Measurements from ENCODE around the gene AVPR2.

Gene AVPR2

DNA sequence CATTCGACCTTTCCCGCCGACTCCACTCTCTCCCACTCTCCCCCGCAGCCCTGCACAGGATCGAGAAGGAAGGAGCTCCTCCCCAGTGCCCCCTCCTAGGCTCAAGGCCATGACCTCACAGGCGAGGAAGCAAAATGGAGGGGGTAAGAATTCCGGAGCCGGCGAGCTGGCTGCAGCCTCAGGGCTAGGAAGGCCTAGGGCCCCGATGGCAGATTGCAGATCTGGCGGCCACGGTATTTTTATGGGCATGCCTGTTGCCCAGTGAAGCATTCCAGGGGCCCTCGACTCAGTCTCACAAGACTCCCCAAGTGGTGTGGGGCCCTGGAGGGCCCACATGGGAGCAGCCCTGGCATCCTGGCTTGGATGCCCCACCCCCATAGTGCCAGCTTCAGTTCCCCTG lies 17.6 kb upstream of the AVPR2 start:
- no peak for DNase-seq

DNA sequence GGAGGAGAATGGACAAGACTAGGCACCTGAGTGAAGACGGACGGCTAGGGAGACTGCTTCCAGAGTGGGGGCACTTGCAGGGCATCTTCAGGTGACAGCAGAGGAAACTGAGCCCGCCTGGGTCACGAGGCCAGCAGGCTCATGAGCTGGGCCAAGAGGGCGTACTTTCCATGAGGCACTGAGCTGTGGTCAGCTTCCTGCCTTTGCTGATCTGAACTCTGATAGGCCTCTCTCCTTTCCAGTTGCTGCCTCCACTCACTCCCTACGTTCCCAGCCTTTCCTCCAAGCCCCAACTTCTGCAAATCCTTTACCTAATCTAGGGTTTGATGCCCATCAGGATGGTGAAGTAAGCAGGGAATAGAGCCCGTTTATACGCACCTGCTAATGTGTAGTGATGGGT lies 17.1 kb upstream of the AVPR2 start:
- no peak for DNase-seq

DNA sequence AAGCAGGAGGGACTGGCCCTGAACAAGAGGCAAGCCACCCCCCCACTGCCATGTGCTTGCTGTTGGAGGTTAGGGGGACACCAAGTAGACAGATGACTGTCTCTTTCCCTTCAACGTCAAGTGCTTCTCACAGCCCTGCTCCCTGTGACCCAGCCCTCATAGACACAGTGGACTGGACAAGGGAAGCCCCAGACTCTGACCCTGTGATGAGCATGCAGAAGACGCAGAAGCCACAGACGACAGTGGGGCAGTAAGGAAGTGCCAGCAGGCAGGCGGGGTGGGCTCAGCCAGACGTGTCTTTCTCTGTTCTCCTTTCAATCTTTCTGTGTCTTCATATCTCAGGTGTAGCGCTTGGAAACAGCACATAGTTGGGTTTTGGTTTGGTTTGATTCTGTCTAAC lies 16.1 kb upstream of the AVPR2 start:
- DNase-seq = no peak

DNA sequence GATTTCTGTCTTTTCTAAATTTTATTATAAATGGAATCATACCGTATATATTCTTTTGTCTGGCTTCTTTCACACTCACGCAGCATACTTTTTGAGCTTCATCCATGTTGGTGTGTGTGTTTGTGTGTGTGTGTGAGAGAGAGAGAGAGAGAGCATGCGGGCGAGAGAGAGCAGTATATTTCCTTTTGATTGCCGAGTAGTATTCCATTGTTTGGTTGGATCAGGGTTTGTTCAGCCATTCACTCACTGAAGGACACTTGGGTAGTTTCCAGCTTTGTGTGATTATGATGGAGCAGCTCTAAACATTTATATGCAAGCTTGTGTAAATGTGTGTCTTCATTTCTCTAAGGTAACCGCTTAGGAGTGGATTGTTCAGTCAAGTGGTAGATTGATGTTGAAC lies 15.3 kb upstream of the AVPR2 start:
- no peak for DNase-seq

DNA sequence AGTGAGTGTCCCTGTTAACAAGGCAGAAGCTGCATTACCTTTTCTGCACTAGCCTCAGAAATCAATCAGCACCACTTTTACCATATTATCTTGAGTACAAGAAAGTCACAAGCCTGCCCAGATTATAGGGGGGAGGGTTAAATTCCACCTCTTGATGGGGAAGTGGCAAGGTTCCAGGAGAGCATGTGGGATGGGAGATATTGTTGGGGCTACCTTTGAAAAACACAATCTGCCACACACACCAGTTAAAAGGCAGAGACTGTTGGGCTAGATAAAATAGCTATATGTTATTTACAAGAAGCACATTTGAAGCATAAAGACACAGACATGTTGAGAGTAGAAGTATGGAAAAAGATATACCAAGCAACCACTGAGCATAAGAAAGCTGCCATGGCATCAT lies 6.6 kb upstream of the AVPR2 start:
- DNase-seq = no peak

DNA sequence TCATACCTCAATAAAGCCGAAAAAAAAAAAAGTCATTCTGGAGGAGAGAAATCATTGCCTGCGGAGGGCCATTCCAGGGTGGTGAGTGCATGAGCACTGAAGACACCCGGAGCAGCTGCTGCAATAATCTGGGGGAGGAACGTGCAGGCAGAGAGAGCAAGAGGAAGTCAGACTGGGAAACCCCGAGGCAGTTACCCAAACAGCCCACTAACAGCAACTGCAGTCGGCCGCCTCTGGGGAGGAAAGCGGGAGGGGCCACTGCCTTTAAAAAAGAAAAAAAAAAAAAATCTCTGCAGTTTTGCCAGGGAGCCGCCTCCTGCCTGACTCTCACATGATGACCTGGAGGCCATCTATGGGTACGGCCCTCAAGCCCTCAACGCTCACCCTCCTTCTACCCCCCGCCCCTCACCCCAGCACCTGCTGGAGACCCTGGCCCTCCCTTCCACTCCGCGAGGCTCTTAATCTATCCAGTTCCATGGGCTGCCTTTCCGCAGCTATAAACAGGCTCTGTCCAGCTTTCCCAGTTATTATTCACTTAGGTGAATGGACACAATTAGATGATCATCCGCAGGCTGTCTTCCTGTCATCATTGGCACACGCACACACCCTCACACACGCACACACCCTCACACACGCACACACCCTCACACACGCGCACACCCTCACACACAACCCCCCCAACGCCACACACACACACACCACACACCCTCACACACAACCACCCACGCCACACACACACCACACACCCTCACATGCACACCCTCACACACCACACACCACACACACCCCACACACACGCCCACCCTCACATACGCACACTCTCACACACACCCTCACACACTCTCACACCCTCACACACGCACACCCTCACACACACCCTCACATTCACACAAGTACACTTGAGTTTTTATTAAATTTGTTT lies 3.4 kb upstream of the AVPR2 start:
- no peak for DNase-seq

DNA sequence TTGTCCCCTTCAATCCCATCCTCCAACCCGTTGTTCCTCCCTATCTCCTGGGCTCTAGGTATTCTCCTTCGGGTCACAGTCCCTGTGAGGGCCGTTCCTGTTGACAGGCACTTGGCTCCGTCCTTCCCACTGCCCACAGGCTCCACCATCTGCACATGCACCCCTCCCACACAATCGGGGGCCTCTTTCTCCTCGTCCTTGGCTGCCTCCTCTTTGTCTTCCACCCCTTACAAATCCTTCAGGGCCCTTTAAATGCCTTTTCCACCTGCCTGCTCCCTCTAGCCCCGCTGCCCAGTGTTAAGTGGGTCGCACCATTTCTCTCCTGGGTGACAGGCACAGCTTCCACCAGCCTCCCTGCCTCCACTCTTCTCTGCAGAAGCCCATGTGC lies 2.7 kb upstream of the AVPR2 start:
- DNase-seq = no peak

DNA sequence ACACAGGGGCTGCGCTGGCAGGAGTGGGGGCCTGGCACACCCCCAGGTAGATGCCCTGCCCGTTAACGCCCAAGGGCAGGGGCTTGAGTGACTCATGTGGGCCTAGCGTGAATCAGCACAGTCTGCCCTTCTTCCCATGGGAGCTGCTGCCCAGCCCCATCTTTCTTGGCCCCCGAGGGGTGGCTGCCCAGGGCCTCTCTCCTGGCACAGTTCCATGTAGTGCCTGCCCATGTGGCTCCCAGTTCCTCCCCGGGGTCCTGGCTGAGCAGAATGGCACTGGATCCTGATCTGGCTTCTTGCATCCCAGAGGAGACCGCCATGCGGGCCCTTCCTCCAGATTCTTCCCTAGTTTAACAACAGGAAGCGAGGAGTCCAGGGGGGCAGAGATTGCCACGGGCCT lies 2.1 kb upstream of the AVPR2 start:
- no peak for DNase-seq

DNA sequence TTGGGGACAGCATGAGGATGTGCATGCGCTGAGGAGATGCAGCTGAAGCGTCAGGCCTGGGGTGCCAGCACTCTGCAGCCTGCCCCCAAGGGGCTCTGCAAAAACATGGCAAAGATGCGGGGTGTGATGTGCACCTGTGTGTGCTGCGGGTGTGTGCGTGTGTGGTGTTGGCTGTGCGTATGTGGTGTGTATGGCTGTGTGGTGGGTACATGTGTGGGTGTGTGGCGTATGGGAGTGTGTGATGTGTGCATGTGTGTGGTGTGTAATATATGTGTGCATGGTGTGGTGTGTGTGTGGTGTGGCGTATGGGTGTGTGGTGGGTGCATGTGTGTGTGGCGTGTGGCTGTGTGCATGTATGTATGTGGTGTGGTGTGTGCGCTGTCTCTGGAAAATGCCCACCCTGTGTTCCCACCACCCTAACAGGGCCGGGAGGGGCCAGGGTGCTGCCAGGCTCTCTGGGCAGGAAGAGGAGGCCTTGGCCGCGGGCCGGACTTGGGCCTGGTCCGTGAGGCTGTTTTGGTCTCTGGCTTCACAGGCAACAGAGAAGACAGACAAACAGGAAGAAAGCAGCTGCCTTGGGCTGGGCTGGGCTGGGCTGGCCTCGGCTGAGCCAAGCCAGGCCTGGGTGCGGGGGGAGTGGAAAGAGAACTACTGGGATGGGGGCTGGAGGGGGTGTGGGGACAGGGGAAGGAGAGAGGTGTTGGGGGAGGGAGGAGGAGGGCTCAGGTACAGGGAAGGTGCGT lies 1.1 kb upstream of the AVPR2 start:
- no peak for DNase-seq

DNA sequence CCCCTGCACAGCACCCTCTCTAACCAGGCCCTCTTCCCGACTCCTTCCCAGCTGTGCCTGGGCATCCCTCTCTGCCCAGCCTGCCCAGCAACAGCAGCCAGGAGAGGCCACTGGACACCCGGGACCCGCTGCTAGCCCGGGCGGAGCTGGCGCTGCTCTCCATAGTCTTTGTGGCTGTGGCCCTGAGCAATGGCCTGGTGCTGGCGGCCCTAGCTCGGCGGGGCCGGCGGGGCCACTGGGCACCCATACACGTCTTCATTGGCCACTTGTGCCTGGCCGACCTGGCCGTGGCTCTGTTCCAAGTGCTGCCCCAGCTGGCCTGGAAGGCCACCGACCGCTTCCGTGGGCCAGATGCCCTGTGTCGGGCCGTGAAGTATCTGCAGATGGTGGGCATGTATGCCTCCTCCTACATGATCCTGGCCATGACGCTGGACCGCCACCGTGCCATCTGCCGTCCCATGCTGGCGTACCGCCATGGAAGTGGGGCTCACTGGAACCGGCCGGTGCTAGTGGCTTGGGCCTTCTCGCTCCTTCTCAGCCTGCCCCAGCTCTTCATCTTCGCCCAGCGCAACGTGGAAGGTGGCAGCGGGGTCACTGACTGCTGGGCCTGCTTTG lies 1.1 kb downstream of the AVPR2 start:
- DNase-seq = peak; percentile 63

DNA sequence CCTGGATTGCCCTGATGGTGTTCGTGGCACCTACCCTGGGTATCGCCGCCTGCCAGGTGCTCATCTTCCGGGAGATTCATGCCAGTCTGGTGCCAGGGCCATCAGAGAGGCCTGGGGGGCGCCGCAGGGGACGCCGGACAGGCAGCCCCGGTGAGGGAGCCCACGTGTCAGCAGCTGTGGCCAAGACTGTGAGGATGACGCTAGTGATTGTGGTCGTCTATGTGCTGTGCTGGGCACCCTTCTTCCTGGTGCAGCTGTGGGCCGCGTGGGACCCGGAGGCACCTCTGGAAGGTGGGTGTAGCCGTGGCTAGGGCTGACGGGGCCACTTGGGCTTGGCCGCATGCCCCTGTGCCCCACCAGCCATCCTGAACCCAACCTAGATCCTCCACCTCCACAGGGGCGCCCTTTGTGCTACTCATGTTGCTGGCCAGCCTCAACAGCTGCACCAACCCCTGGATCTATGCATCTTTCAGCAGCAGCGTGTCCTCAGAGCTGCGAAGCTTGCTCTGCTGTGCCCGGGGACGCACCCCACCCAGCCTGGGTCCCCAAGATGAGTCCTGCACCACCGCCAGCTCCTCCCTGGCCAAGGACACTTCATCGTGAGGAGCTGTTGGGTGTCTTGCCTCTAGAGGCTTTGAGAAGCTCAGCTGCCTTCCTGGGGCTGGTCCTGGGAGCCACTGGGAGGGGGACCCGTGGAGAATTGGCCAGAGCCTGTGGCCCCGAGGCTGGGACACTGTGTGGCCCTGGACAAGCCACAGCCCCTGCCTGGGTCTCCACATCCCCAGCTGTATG lies 1.8 kb downstream of the AVPR2 start:
- peak; percentile 63 for DNase-seq

DNA sequence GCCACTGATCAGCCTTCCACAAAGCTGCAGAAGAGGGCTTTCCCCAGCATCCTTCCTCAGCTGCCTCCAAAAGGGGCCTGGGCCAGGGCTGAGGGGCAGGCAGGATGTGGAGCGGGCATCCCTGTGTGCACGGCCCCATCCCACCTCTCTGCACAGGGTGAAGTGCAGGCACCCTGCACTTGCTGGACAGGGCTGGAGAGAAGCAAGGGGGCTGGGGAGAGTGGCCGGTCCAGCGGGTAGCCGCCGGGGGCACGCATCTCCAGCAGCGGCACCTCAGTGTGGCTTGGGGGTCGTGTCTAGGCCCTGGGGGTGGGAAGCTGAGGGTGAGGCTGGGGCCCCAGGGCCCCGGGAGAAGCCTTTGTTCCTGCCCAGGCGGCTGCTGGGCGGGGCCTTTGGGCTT lies 3.0 kb downstream of the AVPR2 start:
- DNase-seq = no peak

DNA sequence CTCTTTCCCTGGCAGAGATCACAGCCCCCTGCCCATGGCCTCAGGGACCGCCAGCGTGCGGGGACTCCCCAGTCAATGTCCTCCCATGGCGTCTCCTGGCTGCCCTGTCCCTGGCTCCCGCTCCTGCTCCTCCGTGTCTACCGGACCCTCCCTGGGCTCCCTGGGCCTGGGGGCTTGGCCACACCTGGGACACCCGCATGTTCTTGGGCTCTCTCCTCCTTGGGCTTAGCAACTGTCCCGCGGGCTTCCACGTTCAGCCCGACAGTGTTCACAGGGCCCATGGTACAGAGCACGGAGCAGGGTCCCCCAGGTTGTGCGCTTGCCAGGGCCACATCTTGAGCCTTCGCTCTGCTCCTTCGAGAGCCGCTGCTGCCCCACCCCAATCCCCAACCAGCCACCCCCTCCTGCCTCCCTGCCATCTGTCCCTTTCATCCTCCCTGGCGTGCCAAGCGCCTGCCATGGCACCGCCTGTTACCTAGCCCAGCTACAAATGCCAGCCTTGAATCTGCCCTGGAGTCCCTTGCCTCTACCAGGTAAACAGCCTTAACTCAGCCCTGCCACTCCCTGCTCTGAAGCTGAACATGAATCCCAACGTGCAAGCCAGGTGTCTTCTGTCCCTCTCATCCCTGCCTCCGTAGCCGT lies 3.9 kb downstream of the AVPR2 start:
- DNase-seq = no peak

DNA sequence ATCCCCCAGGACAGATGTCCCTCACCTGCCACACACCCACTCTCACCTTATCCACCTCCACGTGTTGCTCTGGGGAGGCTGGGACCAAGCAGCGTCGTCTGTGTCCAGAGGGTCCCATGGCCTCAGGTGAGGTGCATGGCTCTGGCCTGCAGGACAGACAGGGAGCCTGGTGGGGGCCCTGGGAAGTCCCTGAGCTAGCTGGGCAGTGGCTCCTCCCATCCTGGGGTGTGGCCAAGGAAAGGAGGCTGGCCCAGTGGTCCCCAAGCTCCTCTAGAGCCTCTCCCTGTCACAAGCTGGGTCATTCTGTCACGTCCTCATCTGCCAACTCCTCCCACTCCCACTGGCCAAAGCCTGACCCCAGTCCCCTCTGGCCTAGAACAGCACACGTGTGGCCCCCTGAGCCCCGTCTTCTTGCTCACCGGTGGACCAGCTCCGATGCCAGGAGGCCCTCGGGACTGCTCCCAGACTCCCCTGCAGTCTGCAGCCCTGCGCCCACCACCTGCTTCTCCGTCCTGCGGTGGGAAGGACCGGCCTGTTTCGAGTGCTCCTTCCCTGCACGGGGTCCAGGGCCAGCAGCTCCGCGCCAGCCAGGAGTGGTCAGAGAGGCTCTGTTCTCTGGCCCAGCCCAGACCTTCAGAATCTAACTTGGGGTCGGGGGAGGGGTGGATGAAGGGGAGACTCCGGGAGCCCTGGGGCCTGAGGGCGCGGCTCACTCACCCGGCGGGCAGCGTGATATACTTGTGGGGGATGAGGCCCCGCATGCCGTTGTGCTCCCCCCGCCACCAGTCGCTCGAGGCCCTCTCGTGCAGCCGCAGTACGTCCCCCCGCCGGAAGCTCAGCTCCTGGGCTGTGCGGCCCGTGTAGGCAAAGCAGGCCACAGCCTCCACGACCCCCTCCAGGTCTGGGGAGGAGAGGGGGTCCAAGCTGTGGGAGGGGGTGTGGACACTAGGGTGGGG lies 4.8 kb downstream of the AVPR2 start:
- DNase-seq = no peak

DNA sequence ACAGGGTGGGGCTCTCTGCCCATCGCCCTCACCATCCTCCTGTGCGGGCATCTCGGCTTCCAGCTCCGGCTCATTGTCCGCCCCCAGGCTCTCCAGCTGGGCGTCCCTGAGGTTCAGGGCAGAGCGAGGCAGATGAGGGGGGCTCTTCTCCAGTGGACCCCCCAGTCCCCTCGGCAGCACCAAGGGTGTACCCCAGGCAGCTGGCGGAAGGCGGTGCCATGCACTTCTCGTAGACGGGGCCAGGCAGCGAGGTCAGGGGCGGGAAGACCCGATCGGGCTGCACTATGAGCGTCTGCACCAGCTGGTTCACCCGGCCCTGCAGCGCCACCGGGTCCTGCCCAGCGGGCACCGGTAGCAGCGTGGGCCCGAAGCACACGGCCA lies 5.5 kb downstream of the AVPR2 start:
- DNase-seq = no peak

DNA sequence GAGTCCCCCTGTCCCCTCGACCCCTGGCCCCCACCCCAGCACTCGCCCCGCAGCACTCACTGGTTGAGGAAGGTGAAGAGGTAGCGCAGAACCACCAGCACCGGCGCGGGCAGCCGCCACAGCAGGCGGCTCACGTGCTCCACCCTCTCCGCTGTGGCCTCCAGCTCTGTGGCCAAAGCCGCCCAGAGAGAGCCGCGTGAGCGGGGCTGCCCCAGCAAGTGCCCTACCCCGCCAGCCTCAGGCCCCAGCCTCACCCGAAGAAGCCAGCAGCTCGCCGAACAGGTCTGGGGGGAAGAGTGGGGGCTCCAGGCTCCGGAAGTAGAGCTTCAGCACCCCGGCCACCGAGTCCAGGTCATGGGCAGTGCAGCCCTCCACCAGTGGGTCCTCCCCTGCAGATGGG lies 6.0 kb downstream of the AVPR2 start:
- no peak for DNase-seq

DNA sequence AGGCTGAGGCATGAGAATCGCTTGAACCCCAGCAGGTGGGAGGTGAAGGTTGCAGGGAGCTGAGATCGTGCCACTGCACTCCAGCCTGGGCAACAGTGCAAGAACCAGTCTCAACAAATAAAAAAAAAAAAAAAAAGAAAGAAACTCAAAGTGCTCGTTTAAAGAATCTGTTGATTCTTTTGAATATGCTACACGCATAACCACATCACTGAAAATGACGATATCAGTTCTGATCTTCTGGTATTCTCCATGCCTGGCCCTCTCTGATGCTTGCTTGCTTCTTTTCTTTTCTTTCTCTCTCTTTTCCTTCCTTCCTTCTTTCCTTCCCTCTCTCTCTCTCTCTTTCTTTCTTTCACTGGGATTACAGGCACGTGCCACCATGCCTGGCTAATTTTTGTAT lies 7.3 kb downstream of the AVPR2 start:
- no peak for DNase-seq

DNA sequence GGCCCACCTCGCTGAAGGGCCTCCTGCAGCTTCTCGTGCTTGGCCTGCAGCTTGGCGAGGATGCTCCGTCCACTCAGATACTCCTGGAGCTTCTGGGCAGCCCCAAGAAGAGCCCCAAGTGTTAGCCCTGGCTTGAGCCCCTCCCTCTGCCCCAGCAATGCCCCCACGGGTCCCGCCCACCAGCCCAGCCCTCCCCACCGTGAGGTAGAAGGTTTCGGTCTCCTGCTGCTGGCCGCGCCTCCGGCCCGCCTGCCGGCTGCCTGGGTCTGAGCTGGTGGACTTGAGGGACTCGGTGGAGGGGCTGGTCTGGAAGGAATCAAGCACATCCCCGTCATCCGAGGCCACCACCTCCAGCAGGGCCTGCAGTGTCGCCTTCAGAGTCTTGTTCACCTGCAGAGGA lies 8.7 kb downstream of the AVPR2 start:
- DNase-seq = no peak

DNA sequence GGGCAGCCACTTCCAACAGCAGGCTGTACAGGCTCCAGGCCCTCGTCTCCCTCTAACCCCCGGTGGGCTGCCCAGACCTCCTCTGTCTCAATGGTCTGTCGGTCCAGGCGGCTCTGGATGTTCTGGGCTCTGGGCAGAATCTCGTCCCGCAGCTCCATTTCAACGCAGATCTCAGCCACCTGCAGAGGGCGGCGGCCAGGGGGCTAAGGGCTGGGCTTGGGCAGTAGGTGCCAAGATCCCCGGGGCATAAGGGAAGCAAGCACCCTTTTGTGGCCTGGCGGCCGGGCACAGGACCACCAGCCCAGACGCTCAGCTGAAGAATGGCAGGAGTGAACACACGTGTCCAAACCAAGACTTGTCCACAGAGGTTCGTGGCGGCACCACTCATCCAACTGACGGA lies 9.2 kb downstream of the AVPR2 start:
- no peak for DNase-seq

DNA sequence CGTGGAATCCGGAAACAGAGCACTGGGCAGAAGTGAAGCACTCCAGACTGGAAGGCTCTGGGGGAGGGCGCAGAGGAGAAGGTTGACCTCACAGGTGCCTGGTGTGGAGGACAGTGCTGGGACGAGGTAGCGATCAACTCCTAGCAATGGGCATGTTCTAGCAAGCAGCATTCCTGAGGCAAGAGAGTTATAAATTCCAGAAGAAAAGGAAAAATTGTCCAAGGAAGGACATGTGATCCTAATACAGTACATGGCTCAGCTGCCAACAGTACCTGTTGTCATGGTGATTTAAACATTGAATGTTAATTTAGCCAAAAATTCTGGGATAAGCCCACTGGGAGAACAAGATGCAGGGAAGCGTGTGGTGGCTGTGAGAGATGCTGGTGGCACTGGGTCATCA lies 13.4 kb downstream of the AVPR2 start:
- DNase-seq = no peak

DNA sequence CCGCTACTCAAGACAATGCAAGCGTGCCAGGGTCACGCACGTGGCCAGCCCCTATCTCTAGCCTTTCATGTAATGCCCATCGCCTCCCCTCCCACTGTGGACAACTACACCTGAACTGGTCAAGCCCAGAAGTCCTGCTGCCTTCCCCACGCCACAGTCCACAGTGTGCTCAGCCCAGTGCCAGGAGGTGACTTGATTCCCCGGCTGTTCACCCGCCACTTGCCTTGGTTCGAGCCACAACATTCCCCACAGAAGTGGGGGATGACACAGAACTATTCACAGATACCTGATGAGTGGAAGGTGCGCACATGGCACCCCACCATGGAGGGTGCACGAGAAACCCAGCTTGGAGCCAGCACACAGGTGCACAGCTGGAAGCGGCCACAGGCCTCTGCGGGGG lies 14.8 kb downstream of the AVPR2 start:
- no peak for DNase-seq

DNA sequence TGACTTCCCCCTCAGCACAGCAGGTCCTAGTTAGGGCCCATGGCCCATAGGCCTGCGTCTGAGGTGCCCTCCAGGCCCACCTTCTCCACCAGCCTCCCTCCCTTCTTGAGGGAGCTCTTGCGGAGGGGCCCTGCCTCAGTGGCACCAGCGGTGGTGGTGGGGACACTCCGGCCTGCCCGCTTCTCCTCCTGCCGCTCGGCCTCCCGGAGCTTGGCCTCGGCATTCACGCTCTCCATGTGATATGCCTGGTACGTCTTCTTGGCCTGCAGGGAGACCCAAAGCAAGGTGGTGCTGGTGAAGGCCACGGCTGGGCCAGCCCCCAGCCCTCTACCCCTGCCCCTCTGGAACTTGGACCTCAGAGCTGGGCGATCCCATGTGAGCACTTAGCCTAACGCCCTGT lies 16.1 kb downstream of the AVPR2 start:
- DNase-seq = no peak

Measured in activated CD8-positive, alpha-beta memory T cell treated with anti-CD3 and anti-CD28 coated beads for 24 hours (primary cell).